A673 (cell line): ENCODE measurements around the gene CLGN.

Experiments used
- CTCF ChIP-seq: fragments of 300-800, 200-600 bp; sonication (generic); conservative IDR thresholded peaks from 2 replicates; pipeline ENCODE4 v1.5.1; 2017; ENCODE audit warnings: low read depth, mild to moderate bottlenecking, antibody characterized with exemption, low read length, moderate library complexity, mixed read lengths
- EZH2 ChIP-seq: fragments of 200-600 bp; sonication (generic); IDR thresholded peaks from 2 replicates; pipeline ENCODE4 v1.6.1; 2017; ENCODE audit warnings: borderline replicate concordance, low read depth, mild to moderate bottlenecking, mixed read lengths, antibody characterized with exemption, low read length; ENCODE audit not compliant: poor library complexity, severe bottlenecking

GRCh38 chr4:140427106-140427918 is at the start of gene CLGN:
- TF ChIP-seq CTCF (peak; percentile 71), EZH2 (no peak)
